Activated CD8-positive, alpha-beta memory T cell treated with anti-CD3 and anti-CD28 coated beads for 48 hours (primary cell): ENCODE results near the gene EHBP1L1.

Experiments used
- DNase-seq, 3 experiments: peaks; one replicate each; pipeline ENCODE4 v3.0.0-alpha.2; 2020; ENCODE audit warnings: low read depth in 2 of 3, low spot score in 2 of 3

The EHBP1L1 gene

GRCh38 chr11:65575568-65576231 is at the start of gene EHBP1L1:
Gene EHBP1L1 (plus strand): TSS chr11:65576053. CDS start chr11:65576303, 250 bp downstream.
- peak in 1 of 3 experiments; percentile 66 for DNase-seq

DNA sequence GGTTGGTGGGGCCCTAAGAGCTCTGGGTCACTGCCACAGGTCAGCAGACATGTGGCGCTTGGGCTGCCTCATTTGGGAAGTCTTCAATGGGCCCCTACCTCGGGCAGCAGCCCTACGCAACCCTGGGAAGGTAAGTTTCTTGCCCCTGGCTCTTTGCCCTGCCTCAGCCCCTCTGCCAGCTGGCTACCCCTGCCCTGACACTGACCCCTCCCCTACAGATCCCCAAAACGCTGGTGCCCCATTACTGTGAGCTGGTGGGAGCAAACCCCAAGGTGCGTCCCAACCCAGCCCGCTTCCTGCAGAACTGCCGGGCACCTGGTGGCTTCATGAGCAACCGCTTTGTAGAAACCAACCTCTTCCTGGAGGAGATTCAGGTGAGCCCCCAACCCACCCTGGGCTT is 49.1 kb upstream of the EHBP1L1 start:
- DNase-seq = no peak

- no peak for DNase-seq
Observed at GRCh38 chr11:65528819-65529350, 47.0 kb upstream of the EHBP1L1 start.

- no peak for DNase-seq
Observed at GRCh38 chr11:65529475-65530156, 46.2 kb upstream of the EHBP1L1 start.

DNA sequence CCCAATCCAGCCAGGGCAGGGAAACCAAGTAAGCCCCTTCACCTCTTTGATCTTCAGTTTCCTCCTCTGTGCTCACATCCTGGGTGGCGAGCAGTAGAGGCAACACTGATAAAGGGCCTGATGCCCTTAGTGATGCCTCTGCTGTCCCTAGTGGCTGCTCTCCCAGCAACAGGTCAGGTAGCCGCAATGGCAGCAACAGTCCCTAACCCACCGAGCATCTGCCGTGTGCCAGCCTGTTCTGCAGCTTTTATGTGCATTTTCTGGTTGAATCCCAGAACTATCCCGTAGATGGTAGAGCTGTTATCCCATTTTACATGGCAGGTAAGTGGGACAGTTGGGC is 45.7 kb upstream of the EHBP1L1 start:
- DNase-seq = no peak

DNA sequence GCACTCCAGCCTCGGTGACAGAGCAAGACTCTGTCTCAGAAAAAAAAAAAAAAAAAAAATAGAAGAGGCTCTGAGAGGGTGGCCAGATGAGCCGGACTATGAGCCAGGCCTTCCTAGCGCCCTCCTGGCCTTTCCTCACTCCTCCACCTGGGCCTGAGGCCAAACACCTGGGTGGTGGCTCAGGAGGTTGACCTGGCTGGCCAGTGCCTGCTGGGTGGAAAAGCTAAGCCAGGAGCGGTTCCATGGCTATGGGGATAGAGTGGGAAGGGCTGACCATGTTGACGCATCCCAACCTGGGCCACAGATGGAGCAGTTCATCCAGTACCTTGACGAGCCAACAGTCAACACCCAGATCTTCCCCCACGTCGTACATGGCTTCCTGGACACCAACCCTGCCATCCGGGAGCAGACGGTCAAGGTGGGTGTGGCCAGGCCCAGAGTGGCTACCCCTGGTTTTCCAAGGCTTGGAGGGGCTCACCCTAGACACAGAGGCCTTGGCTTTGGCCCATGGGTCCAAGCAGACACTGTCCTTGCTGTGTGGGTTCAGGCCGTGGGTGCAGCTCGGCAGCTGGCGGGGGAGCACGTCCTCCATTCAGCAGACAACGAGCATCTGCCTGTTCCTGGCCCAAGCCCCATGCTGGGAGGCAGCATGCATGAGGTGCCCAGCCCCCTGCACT is 43.3 kb upstream of the EHBP1L1 start:
- no peak for DNase-seq

DNA sequence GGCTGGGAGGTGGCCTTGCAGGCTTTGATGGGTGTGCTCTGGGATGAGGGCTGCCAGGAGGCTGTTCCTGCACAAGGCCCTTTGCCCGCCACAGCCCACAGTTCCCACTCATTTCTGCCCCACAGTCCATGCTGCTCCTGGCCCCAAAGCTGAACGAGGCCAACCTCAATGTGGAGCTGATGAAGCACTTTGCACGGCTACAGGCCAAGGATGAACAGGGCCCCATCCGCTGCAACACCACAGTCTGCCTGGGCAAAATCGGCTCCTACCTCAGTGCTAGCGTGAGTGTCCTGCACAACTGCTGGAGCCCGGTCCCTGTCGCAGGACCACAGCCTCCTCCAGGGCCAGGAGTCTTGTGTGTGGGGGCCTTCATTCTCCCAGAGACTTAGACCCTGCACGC is 40.8 kb upstream of the EHBP1L1 start:
- DNase-seq = no peak

DNA sequence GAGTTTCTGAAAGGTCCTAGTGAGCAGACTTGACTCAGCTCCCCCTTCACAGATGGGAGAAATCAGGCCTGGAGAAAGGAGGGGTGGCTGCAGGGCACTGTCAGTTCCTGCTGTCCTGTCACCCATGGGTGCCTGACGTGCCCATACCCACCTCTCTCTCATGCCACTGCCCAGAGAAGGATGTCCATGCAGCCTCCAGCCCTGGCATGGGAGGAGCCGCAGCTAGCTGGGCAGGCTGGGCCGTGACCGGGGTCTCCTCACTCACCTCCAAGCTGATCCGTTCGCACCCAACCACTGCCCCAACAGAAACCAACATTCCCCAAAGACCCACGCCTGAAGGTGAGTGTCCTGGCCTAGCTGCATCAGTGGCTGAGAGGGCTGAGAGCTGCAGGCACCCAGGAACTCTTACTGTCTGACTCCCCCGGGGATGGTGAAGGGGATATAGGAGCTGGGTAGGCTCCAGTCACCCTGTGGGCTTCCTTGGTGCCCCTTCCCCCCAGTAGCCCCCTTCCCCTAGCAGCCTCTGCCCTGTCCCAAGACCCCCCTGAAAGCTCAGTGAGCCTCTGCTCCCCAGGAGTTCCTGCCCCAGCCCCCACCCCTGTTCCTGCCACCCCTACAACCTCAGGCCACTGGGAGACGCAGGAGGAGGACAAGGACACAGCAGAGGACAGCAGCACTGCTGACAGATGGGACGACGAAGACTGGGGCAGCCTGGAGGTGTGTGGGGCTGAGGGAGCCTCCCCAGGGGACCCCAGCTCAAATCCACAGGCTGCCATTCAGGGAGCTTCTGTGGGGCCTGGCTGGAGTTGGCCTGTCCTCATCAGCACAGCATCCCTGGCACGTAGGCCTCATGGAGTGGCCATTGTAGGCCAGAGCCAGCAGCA is 39.2 kb upstream of the EHBP1L1 start:
- DNase-seq = no peak

DNA sequence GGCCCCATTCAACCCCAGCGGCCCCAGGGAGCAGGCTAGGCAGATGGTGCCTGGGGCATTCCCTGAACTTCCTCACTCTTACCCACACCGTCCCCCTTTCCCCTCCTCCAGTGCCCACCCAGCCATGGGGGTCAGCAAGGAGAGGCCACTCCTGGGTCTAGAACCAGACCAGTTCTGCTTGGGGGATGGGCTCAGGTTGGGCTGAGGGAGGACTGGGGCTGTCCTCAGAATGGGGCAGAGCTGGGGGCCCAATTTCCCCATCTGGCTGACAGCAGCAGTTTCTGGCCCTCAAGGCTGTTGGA is 38.6 kb upstream of the EHBP1L1 start:
- no peak for DNase-seq

DNA sequence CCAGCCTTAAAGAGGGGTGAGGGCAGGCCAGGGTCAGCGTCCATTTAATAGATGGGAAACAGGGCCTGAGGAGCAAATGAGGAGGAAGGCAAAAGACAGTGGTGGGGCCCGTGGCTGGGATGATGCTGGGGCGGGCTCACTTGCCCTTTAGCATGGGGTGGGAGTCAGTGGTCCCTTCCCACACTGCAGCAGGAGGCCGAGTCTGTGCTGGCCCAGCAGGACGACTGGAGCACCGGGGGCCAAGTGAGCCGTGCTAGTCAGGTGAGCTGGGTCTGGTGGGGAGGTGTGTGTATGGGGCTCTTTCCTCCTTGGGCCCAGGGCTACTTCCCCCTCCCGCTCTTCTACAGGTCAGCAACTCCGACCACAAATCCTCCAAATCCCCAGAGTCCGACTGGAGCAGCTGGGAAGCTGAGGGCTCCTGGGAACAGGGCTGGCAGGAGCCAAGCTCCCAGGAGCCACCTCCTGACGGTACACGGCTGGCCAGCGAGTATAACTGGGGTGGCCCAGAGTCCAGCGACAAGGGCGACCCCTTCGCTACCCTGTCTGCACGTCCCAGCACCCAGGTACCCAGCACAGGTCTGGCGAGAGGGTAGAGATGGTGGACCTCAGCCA is 38.1 kb upstream of the EHBP1L1 start:
- DNase-seq = no peak

DNA sequence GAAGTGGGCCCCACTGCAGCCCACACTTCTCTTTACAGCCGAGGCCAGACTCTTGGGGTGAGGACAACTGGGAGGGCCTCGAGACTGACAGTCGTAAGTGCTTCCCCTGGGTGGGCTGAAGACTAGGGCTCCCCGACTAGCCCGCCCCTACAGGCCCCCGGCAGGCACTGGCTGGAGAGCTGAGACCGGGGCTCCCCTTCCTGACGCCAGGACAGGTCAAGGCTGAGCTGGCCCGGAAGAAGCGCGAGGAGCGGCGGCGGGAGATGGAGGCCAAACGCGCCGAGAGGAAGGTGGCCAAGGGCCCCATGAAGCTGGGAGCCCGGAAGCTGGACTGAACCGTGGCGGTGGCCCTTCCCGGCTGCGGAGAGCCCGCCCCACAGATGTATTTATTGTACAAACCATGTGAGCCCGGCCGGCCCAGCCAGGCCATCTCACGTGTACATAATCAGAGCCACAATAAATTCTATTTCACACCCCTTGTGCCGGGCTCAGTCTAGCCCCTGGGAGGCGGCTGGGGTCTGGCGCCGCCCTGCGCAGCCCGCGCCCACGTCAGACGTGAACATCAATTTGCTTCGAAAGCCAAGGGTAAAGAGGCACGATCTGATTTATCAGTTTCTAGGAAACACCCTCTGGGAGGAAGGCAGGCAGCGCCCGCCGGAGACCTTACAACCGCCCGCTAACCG is 37.5 kb upstream of the EHBP1L1 start:
- DNase-seq = no peak

DNA sequence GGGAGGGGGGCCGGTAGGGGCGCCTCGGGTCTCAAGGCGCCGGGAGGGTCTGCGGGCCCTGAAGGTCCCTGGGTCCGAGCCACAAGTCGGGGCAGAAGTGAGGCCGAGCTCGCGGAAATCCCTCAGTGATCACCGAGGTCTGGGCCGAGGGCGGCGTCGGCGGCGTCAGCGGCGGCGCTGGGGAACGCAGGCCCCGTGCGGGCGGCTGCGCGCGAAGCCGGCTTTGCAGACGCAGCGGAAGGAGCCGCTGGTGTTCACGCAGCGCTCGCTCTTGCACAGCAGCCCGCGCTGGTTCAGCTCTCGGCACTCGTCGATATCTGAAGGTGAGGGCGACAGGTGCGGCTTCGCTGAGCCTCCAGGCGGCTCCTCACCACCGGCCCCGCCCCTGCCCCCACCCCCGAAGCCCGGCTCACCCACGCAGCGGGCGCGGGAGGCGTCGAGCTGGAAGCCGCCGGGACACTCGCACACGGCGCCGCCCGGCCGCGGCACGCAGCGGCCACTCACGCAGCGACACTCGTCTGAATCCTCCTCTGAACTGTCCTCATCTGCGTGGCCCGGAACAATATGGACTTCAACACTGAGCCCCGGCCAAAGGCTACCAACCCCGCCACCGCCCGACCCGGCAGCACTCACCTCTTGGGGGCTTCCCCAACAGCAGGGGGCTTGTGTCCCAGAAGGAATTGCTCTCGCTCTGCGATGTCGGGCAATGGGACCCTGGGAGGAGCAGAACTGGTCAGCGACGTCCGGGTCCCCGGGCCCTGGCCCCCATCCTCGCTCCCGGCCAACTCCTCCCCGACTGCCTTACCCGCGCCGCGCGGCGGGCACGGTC is 36.7 kb upstream of the EHBP1L1 start:
- DNase-seq = no peak

- DNase-seq = no peak
Observed at GRCh38 chr11:65539744-65540289, 36.0 kb upstream of the EHBP1L1 start.

GRCh38 chr11:65540290-65541092 is 35.4 kb upstream of the EHBP1L1 start:
- peak; percentile 72 to 90 (median 72) for DNase-seq

DNA sequence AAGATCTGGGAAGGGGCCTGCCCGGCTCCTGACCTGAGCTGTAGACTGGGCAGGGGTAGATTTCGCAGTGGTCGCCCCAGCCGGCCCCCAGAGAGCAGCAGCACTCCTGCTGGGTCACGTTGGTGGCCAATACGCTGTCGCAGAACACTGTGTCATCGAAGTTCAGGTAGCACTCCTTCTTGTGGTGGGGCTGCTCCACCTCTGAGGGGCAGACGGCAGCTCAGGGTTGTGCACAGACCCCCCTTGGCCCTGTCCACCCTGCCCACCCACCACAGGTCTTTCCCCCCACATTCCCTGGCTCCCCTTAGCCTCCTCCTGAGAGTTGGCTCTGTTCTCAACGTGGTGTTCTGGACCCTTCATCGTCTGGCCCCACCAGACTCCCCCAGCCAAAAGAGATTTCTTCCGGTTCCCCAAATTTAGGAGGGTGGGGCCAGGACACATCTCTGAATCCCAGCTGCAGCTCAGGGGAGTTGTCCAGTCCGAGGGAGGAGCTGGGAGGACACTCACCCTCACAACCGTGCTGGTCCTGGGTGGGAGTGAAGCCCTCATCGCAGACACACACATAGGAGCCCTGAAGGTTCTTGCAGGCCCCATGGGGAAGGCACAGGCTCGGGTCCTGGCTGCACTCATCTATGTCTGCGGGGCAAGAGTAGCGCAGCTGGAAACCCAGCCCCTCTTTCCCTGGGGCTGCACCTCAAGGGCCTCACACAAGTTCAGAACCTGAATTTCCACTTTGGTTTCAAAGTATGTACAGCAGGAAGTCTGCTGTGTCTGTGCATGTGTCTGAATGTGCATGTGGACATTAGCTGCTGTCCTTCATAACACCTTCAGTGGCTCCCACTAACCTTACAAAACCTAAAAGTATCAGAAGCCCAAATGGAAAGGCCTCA is 34.5 kb upstream of the EHBP1L1 start:
- DNase-seq = no peak

DNA sequence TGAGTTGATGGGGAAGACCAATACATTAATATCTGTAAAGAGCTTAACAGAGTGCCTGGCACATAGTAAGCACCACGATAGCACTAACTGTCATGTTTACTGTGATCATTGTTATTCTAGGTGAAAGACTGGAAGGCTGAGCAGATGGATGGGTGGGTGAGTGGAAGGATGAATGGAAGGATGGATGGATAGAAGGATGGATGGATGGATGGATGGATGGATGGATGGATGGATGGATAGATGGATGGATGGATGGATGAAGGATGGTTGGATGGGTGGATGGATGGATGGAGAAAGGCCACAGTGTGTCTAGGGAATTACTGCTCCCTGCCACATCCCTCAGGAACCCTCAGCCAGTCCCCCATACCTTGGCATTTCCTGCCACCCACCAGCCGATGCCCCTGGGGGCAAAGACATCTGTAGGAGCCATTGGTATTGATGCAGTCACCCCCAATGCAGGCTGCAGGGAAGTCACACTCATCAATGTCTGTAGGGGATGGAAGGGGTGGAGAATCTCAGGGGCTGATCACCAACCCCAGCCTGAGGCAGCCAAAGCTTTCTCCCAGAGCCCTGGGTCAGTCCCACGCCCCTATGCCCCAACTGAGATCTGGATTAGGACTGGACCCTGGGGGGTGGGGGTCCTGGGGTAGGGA is 33.0 kb upstream of the EHBP1L1 start:
- DNase-seq = no peak

DNA sequence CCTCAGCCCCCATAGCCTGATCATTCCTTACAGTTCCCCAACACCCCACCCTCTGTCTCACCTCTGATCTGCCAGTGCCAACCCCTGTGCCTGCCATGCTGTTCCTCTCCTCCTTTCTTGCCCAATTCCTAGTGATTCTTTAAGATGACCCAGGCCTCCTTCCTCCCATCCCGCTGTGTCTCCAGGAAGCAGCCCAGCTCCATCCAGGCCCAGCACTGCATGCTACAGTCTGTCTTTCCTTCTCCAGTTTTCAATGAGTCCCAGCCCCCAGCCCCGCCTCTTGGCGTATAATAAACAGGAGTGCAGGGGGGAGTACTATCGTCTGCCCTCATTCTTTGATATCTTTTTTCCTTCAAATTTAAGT is 30.0 kb upstream of the EHBP1L1 start:
- no peak for DNase-seq
